Sciatic nerve (tissue), 2 donors: ENCODE measurements around the gene GLUL. TPM values are rescaled to one million over a fixed set of nuclear protein-coding genes. Genes with fewer than 3 reads are reported as not detected.
"Not testable (repeated sequence)": the region's sequence is repeated elsewhere in the genome, so short reads cannot be mapped to it uniquely, and the experiment has no call there.

Experiments
- ATAC-seq: fragments of 200-7000 bp; cut with Tn5 transposase; one replicate; pipeline ENCODE4 v1.9.1; 2020; ENCODE audit warnings: mild to moderate bottlenecking, moderate library complexity
- DNase-seq: peaks from one replicate; pipeline ENCODE4 v3.0.0-alpha.2; 2020; ENCODE audit warnings: low spot score
- intact Hi-C: fragments of 100-400 bp; cut with DNase I; formaldehyde crosslinking; loops from one replicate; pipeline ENCODE4 v1.14.2; 2022
- total RNA-seq: library from RNA; stranded (reverse); fragmentation: NEBNext Ultra II Directional; extraction: Animal tissue kit (Norgen Biotek cat#: 25700); gene quantifications from one replicate; pipeline ENCODE4 v1.2.1, GENCODE V29; 2021
- donor health status: DM: no; HTN: no; CAD: no.
- donor health status: DM: no; HTN: no; CAD: no.

Gene GLUL
- total RNA-seq, 1 donor from 2014 or later: 1,285 TPM

DNA sequence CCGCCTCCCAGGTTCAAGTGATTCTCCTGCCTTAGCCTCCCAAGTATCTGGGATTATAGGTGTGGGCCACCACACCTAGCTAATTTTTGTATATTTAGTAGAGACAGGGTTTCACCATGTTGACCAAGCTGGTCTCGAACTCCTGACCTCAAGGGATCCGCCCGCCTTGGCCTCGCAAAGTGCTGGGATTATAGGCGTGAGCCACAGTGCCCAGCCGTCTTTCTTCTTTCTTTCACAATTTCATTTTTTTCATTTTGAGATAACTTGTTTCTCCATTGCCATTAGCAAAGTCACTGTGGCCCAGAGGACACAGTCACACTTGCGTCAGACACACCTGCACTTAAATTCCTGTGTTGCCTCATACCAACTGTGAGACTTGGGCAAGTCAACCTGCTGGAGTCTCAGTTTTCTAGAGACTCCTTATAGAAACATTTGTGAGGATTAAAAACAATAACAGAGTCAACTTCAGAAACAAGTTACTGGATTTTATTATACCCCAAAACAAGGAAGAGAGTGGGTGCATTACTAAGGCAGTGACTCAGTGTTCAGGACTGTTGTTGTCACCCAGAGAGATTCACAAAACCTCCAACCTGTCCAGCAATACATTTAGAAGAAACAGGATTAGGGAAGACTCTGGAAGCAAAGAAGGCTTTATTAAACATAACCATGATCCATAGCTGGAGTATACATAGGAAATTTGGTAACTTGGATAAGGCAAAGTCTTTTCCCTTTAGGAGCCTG, 6.2 kb upstream of the GLUL start:
- intact Hi-C loops: loop anchor here (2.0 kb wide), 1 partner anchor 311 kb away; no protein-coding TSS in a partner anchor
- ATAC-seq: no peak
- no peak for DNase-seq

DNA sequence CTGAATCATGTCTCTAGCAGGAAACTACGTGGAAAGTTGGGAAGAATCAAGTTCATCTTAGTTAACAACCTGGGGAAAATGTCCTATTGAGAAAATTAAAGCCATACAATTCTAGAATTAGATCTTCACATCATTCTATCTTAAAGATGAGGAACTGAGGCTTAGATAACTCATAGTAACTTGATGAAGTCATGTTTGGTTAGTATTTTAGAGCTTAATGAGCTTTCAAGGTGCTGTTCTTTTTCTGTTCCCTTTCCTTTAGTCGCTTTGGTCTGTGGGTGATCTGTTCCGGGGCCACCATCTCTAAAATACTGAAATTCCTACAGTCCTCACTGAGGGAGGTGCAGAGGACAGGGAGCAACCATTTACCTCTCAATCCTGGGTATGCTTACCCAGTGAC, 4.3 kb upstream of the GLUL start:
- ATAC-seq (no peak), DNase-seq (no peak)
- intact Hi-C loops: loop anchor here (2.0 kb wide), 1 partner anchor 309 kb away; no protein-coding TSS in a partner anchor

DNA sequence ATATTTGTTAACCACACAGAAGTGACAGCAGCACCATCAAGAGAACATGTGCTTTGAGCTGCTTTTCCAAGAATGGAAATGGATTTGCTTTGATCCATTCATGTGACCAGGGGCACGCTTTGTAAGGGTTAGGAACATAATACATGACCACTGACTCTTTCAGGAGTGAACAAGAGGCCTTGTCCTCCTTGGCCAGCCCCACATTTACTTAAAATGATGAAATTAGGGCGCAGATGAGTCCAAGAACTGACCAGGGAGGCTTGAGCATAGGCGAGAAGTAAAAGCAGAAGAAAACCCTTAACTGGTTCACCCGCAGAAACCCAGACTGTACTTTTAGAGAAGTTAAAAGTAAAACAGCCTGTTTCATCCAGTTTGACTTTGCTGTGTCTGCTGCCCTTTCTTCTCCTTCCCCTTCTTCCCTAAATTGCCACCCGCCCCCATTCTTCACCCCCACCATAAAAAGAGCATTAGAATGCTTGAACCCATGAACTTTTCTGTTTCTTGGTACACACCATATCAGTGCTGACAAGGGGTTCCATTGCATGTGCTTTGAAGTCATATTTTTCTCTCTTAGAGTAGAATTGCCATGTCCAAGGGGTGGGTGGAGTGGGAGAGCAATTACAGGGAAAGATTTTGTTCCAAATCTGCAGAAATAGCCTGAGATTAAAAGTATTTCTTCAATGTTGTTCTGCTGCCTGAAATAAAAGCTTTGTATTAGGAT, 2.6 kb upstream of the GLUL start:
- DNase-seq (no peak), ATAC-seq (peak; percentile 0)
- intact Hi-C loops: loop anchor here (5.0 kb wide), 1 partner anchor 252 kb away; no protein-coding TSS in a partner anchor

DNA sequence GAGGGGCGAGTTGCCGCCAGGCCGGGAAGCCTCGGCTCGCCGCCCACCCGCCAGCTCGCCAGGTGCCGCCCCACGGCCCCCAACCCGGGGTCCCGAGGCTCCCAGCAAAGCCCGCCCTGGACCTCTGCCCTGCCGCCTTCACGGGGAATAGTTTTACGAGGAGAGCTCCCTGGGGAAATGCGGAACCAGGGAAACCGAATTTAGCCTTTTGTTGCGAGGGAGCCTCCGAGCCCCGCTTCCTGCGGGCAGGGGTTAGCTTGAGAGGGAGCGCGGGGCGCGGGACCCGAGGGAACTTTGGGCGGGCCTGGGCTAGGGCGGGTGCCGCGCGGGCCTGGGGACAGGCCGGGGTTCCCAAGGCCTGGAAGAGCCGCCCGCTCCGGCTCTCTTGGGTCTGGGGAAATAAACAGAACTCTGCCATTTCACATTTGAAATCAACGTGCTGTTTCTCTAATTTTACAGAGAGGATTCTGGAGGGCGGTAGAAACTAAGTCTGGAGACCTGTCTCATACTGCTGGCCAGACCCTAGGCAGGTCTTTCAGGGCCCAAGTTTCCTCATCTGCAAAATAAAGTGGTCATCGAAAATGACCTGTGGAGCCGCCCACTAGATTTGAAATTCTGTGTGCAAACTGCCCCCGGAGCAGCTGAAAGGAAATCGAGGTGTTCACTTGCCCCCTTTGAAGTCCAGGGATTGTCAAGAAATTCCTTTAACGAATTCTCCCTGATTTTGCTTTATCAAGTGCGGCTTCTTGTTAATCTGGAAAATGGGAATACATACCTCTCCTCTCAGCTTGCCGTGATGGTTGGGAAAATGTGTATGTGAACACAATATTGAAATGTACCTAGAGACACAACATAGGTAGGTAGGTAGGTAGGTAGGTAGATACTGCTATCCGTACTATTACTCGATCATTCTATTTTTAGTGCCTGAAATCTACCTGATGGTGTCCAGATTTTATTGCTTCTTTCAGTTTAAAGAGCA, 749 bp upstream of the GLUL start:
- ATAC-seq (peak; percentile 23), DNase-seq (no peak)
- intact Hi-C loops: loop anchor here (5.0 kb wide), 1 partner anchor 250 kb away; no protein-coding TSS in a partner anchor

DNA sequence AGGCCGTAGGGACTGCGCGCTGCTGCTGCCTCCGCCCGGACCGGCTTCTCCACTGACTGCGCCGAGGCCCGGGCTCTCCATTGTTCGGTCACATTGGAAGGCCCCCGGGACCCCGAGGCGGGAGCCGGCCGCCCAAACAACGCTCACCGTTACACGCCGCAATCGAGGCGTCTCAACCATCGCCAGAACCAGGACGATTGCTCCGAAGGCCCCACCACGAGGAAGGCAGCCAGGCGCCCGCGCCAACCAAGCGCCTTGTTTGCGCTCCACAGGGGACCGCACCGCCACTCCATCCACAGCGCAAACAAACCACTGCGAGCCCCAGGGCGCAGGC, 595 bp downstream of the GLUL start:
- no peak for ATAC-seq
- intact Hi-C loops: loop anchor here (5.0 kb wide), 1 partner anchor 249 kb away; no protein-coding TSS in a partner anchor
- DNase-seq: no peak

DNA sequence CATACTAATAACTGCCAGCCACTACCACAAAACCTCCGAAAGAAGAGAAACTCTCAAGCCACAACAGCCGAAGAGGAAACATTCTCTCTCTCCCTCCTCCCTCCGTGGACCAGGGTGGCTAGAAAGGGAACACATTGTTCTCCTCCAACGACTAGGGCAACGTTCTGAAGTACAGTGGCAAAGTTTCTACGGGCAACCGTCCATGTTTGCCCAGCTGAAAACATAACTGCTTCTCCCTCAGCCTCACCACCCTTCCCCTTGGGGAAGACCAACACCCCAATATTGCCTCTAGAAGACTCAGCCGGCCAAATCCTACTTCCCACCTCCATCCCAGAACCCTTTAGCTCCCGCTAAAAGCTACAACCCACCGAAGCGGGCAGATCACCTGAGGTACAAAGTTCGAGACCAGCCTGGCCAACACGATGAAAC, 2.0 kb downstream of the GLUL start:
- intact Hi-C loops: loop anchor here (5.0 kb wide), 1 partner anchor 247 kb away; no protein-coding TSS in a partner anchor
- DNase-seq (no peak), ATAC-seq (no peak)

DNA sequence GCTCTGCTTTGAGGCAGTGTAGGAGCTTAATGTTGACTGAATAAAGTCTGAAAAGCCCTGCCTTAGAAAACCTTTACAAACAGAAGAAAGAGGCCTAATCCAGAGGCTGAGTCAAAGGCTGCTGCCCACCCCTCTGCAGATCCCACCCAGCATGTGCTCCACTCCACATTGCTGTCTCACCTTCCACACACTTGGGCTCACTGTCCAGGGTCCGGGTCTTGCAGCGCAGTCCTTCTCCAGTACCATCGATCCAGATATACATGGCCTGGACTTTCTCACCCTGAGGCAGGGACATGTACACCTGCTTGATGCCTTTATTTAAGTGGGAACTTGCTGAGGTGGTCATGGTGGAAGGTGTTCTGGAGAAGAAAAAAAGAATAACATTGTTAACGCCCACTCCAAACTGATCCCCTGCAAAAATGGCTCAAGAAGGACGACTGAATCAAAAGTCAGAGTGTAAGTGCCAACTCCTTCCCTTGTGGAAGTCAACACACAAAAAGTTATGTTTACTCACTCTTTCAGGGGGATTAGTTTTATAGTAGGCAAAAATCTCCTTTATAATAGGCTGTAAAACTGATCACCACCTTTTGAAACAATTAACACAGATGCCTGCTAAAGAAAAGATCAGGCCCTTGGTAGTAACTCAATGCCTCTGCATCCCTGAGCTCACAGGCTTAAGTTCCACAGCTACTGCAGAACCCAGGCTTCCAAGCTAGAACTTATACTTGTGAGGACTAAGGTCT, 3.0 kb downstream of the GLUL start:
- no peak for DNase-seq
- intact Hi-C loops: no loop called here
- ATAC-seq: no peak

DNA sequence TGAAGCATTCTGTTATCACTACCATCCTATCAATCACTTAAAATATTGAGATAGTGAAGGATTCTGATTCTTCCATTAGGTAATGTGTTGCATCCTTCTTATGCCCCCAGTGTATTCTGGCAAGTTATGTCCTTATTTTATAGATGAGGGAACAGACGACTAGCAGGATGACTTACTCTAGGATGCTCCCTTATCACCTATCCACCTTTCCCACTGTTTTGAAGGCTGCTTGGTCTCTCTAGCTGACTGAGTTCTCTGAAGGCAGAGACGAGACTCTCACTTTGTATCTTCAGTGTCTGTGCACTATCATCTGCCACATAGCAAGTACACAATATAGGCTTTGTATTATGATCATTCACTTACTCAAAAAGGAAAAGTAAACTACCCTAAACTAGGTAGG, 4.0 kb downstream of the GLUL start:
- no peak for DNase-seq
- intact Hi-C loops: no loop called here
- ATAC-seq: no peak

DNA sequence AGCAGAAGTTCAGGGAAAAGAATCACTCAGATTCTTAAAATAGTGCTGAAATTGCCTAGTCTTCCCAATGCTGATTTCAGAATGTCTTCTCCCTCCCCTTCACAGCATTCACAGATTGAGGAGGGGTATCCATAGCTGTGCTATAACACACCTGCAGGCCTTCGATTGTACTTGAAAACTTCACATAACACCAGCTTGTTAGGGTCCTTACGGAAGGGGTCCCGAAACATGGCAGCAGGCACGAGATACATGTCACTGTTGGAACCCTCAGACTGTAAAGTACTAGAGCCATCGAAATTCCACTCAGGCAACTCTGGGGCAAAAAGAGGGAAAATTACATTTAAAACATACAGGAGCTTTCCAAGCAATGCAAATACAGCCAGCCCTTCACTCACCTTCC, 4.6 kb downstream of the GLUL start:
- intact Hi-C loops: no loop called here

DNA sequence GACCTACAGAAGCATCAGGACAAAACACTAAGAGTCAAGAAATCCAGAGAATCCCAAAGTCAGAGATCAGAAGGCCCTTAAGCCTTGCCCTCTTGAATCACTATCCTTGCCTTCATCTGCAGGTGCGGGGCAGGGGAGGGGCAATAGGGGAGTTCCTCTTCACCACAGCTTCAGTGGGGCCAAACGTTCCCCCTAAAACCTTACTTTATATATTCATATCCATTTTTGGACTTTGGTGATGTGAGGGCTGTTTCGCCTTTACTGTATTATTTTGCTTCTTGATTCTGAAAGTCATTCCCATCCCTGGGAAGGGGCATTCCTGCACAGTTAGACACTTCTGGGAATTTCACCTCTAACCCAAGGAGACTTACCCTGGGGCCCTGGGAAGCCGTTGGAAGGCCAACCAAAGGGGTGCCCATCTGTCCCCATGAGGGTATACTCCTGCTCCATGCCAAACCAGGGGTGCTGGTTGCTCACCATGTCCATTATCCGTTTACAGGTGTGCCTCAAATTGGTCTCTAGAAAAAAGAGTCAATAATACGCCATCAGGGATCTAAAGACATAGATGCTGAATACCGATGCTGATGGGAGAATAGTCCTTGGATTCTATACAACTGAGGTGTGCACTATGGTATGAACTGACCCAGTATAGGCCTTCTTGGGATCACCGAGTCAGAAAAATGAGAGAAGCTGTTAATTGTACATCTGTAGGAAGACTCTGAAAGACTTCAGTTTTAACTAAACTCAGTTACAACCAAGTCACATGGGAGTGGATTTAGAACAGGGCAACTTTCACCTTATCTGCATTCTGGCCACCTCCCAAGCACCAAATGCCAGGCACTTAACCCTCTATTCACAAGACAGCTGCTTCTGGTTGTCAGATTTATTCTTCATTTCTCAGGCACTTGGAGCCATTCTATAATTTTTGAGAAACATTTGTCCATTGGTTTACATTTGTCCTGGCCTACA, 5.4 kb downstream of the GLUL start:
- DNase-seq (no peak), ATAC-seq (no peak)
- intact Hi-C loops: no loop called here

More for the DNA sequence above, 4.6 kb downstream of the GLUL start:
- DNase-seq (no peak), ATAC-seq (no peak)

DNA sequence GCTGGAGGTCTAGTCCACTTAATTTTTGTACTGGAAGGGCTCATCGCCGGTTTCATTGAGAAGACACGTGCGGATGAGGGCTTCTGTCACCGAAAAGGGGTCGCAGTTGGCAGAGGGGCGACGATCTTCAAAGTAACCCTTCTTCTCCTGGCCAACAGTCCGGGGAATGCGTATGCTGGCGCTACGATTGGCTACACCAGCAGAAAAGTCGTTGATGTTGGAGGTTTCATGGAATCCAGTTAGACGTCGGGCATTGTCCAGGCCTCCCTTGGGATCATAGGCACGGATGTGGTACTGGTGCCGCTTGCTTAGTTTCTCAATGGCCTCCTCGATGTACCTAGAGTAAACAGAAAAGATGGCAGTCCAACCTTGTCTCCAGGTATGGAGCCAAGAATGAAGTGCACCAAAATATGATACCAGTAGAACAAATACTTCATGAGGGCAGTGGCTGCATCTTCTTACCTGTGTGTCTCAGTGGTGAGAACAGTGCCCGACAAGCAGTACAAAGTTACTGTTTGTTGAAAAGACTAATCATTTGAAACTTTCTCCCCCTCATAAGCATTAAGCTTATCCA, 7.1 kb downstream of the GLUL start:
- intact Hi-C loops: no loop called here
- DNase-seq: no peak

DNA sequence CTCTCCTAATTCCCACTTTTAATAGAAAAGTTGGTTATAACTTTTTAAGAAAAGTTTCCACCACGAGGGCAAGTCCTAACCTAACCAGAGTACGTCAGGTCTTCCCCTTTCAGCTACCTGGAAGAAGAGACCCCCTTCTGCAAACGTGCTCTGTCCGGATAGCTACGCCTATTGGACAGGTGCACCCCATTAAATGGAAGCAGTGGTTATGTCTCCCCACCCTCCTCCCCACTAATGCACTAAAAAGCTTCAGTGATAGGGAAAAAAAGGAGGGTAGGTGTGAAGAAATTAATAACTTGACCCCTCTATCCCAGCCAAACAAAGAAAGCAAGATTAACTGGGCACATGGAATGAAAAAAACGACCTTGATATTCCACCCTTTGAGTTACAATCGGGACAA, 7.7 kb downstream of the GLUL start:
- intact Hi-C loops: no loop called here
- ATAC-seq: no peak
- no peak for DNase-seq

More for the DNA sequence above, 7.1 kb downstream of the GLUL start:
- ATAC-seq: no peak

DNA sequence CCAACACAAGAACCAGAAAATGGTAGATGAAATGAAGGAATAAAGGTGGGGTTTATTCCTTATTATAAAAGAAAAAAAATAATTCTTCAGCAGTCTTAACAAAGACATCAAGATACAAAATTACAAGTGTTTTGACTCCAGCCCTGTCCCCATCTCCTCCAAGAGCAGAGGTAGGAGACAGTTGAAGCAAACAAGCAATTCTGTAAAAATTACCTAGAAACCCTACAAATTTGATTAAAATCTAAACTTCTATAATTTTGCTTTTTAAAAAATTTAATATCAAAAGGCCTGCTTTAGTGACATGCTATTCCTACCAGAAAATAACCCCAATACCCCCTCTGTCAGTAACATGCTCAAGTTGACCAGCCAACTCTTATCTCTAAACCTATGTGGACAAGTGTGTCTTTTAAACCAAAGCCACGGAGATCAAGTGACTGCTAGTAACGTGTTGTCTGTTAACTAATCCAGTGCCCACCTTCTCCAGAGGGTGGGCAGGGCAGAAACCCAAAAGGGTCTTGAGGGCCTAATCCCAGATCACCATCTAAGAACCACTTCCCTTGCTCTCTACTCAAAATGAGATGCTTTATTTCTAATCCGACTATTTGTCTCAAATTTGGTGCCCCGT, 8.4 kb downstream of the GLUL start:
- DNase-seq: no peak
- peak; percentile 3 for ATAC-seq
- intact Hi-C loops: no loop called here

DNA sequence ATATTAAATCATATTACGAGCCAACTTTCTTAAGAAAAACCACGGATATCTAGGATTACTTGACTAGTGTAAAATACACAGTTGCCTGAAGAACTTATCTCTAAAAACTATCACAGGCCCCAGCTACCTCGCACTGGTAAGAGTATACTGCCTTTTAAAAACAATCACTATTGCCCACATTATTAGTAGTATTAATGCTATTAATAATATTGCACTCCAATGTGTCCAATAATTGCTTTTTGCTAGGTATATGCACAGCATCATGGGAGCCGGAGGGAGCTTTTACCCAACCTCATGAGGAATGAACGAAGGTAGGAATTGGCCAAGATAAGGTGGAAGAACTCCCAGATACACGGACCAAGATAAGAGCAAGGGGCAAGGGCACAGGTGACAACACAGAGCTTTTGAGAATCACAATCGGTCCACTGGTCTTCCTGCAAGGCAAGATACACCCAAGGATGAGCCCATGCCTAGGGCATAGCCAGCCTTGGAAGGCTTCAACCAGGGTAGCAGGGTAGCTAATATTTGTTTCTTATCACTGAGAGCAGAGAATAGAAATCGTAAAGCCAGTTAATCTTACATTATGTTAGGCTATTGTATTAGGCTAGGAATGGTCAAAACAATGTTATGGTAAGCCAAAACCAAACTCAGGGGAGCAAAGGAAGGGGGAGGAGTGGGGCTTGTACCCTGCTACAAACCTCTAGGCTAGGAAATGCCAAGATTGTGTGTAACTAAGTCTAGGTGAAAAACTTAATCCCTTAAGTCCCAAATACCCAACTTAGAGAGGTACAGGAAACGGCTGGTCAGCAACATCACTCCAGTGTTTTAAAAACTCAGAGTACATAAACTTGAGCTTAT, 9.4 kb downstream of the GLUL start:
- intact Hi-C loops: no loop called here
- DNase-seq (no peak), ATAC-seq (peak; percentile 27)

DNA sequence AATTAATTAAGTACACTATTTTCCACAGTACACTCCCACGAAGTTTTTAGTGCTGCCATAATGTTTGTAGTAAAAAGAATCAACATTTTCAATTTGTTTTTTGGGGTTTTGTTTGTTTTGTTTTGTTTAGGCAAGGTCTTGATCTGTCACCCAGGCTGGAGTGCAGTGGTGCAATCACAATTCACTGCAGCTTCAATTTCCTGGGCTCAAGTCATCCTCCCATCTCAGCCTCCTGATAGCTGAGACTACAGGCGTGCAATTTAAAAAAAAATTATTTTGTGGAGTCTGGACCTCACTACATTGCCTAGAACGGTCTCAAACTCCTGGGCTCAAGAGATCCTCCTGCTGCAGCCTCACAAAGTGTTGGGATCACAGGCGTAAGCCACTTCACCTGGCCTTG, 11.4 kb downstream of the GLUL start:
- intact Hi-C loops: no loop called here
- ATAC-seq (peak; percentile 1), DNase-seq (no peak)

DNA sequence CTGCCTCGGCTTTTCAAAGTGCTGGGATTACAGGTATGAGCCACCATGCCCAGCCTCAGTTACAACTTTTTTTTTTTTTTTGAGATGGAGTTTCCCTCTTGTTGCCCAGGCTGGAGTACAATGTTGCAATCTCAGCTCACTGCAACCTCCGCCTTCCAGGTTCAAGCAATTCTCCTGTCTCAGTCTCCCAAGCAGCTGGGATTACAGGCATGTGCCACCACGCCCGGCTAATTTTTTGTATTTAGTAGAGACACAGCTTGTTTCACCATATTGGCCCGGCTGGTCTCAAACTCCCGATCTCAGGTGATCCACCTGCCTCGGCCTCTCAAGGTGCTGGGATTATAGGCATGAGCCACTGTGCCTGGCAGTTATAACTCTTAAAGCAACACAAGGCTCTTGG, 11.8 kb downstream of the GLUL start:
- DNase-seq, intact Hi-C loops: not testable (repeated sequence)
- peak; percentile 0 for ATAC-seq
